BLaER1 treated with 17β-estradiol and CSF1 and Interleukin-3, amounts not matched to agents 10 nM and 100 nM (cell line): ENCODE measurements around the gene ORC6.
A peak's percentile ranks its signal among the peaks of the same experiment; 100 is the strongest.
"Not testable (repeated sequence)": the region's sequence is repeated elsewhere in the genome, so short reads cannot be mapped to it uniquely, and the experiment has no call there.

Experiments used
- H3K27ac ChIP-seq, 11 experiments: shearing (Covaris generic); formaldehyde crosslinking; 2 replicates each; pipeline ENCODE4 v1.8.1; 2022
- H3K27me3 ChIP-seq, 11 experiments: shearing (Covaris generic); formaldehyde crosslinking; 2 replicates each; pipeline ENCODE4 v1.8.1; 2022
- H3K36me3 ChIP-seq, 11 experiments: shearing (Covaris generic); formaldehyde crosslinking; 2 replicates each; pipeline ENCODE4 v1.8.1; 2022
- H3K4me1 ChIP-seq, 10 experiments: shearing (Covaris generic); formaldehyde crosslinking; 2 replicates each; pipeline ENCODE4 v1.8.1; 2022
- H3K4me2 ChIP-seq, 11 experiments: shearing (Covaris generic); formaldehyde crosslinking; 2 replicates each; pipeline ENCODE4 v1.8.1; 2022
- H3K4me3 ChIP-seq, 10 experiments: shearing (Covaris generic); formaldehyde crosslinking; 2 replicates each; pipeline ENCODE4 v1.8.1; 2022
- H3K9ac ChIP-seq, 11 experiments: shearing (Covaris generic); formaldehyde crosslinking; 2 replicates each; pipeline ENCODE4 v1.8.1; 2022
- H3K9me3 ChIP-seq, 11 experiments: shearing (Covaris generic); formaldehyde crosslinking; replicated peaks in 1 of 11; 2 replicates each; pipeline ENCODE4 v1.8.1; 2022
- H4K20me1 ChIP-seq, 11 experiments: shearing (Covaris generic); formaldehyde crosslinking; 2 replicates each; pipeline ENCODE4 v1.8.1; 2022
- Cebpa-rat ChIP-seq, 11 experiments: shearing (Covaris generic); IDR thresholded peaks; 2 replicates each; pipeline ENCODE4 v1.8.1; 2022

The ORC6 gene, protein sequence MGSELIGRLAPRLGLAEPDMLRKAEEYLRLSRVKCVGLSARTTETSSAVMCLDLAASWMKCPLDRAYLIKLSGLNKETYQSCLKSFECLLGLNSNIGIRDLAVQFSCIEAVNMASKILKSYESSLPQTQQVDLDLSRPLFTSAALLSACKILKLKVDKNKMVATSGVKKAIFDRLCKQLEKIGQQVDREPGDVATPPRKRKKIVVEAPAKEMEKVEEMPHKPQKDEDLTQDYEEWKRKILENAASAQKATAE

GRCh38 chr16:46689365-46690280 lies at the start of gene ORC6:
ORC6 (plus strand) TSS chr16:46689659; CDS start chr16:46689706, 47 bp downstream.
- H3K27ac ChIP-seq, result peak within 1 kb of the TSS; percentile 82 to 96 (median 91)

DNA sequence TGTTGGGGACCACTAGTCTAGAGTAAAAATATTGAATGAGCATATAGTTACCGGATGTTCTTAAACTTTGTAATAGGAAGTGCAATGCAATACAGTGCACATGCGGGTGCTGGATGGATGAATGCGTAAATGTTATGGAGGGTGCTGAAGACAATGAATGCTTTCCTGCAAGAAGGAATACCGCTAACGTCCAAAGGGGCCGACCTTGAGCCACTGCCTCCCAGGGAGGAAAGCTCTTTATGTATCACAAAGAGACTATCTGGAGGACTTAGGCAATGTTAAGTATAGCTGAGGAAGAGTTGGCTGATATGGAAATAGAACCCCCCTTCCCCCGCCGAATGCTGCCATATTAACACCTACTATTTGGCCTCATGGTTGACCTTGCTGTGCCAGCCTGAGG lies 40.8 kb upstream of the ORC6 start:
- no peaks in the 10 kb centered on the region for H4K20me1 ChIP-seq
- no peak overlapping the region for H3K4me2 ChIP-seq
- no peak overlapping the region for H3K27ac ChIP-seq
- no peak for TF ChIP-seq Cebpa-rat (IDR thresholded peaks at IDR 0.05)
- H3K4me1 ChIP-seq, result no peaks in the 10 kb centered on the region
- H3K9me3 ChIP-seq, result peaks cover 5 to 28% (median 18%) of the 10 kb centered on the region in 11 experiments; a peak in 18 of 22 replicates
- H3K27me3 ChIP-seq, result no peaks in the 10 kb centered on the region
- peaks cover 0 to 21% (median 7%) of the 10 kb centered on the region in 11 experiments; a peak in 8 of 22 replicates for H3K36me3 ChIP-seq
- H3K4me3 ChIP-seq, result no peak overlapping the region
- no peak overlapping the region for H3K9ac ChIP-seq

More at GRCh38 chr16:46689365-46690280, at the start of gene ORC6:
- no peaks in the 10 kb centered on the region for H3K27me3 ChIP-seq
- H3K9ac ChIP-seq, result peak within 1 kb of the TSS; percentile 86 to 96 (median 91)
- TF ChIP-seq Cebpa-rat (IDR thresholded peaks at IDR 0.05), result no peak
- H3K36me3 ChIP-seq, result peaks cover 0 to 31% (median 25%) of the 10 kb centered on the region in 11 experiments; a peak in 17 of 22 replicates
- peaks cover 30 to 57% (median 39%) of the 10 kb centered on the region in 10 experiments for H3K4me1 ChIP-seq
- no peaks in the 10 kb centered on the region for H3K9me3 ChIP-seq
- peaks cover 34 to 64% (median 54%) of the 10 kb centered on the region in 11 experiments for H4K20me1 ChIP-seq
- peak within 1 kb of the TSS; percentile 88 to 99 (median 94) for H3K4me2 ChIP-seq
- peak within 1 kb of the TSS; percentile 75 to 99 (median 90) for H3K4me3 ChIP-seq

DNA sequence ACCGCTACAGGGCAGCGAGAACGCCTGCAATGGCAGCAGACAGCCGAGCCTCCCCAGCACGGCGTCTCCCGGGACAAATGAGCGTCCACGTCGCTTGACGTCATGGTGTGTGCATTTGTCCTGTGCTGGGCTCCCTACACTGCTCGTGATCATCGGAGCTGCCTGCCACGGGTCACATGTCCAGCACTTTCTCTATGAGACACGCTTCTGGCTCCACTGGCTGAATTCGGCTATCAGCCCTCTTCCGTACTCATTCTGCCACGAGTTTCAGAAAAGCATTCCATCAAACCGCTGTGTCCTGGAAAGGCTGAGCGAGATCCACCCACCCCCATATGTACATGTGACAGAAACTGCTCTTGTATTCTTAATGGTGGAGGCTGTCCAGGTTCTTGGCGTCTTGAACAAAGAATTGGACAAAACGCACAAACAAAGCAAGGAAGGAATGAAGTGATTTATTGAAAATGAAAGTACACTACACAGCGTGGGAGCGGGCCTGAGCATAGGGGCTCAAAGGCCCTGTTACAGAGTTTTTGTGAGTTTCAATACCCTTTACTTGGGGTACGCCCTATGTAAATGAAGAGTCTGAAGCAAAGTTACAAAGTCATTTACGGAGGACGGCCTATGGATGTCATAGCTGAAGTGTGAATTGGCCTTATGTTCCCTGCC lies 39.7 kb upstream of the ORC6 start:
- Histone ChIP-seq H3K9me3 (peaks cover 12 to 26% (median 18%) of the 10 kb centered on the region in 11 experiments; a peak in 19 of 22 replicates), H3K4me1 (no peaks in the 10 kb centered on the region), H4K20me1 (no peaks in the 10 kb centered on the region), H3K27ac (no peak overlapping the region; a peak in 1 of 22 replicates), H3K4me3 (no peak overlapping the region), H3K36me3 (peaks cover 4 to 27% (median 12%) of the 10 kb centered on the region in 11 experiments; a peak in 17 of 22 replicates), H3K4me2 (no peak overlapping the region), H3K9ac (no peak overlapping the region), H3K27me3 (no peaks in the 10 kb centered on the region)
- no peak for TF ChIP-seq Cebpa-rat (IDR thresholded peaks at IDR 0.05)

DNA sequence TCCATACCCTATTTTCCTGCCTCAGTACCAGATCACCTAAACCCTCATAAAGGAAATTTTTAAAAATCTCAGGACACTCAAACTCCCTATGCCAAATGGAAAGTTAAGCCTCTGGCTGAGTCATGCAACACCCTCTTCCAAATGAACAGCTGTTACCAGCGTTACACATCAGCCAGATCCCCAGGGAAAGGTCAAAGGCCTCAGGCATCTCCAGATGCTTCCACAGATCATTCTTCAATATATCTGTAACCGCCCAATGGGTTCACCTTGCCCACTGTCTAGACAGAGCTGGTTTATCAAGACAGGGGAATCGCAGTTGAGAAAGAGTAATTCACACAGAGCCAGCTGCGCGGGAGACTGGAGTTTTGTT lies 39.2 kb upstream of the ORC6 start:
- Histone ChIP-seq H4K20me1 (no peaks in the 10 kb centered on the region), H3K27ac (peak overlapping the region in 1 of 11 experiments; percentile 22; a peak in 2 of 22 replicates), H3K9me3 (peaks cover 9 to 26% (median 21%) of the 10 kb centered on the region in 11 experiments; a peak in 18 of 22 replicates), H3K4me1 (no peaks in the 10 kb centered on the region), H3K27me3 (no peaks in the 10 kb centered on the region), H3K9ac (no peak overlapping the region), H3K4me2 (peak overlapping the region in 1 of 11 experiments; percentile 10; a peak in 1 of 22 replicates), H3K36me3 (peaks cover 7 to 32% (median 15%) of the 10 kb centered on the region in 11 experiments; a peak in 20 of 22 replicates), H3K4me3 (no peak overlapping the region)
- TF ChIP-seq Cebpa-rat (IDR thresholded peaks at IDR 0.05), result no peak

DNA sequence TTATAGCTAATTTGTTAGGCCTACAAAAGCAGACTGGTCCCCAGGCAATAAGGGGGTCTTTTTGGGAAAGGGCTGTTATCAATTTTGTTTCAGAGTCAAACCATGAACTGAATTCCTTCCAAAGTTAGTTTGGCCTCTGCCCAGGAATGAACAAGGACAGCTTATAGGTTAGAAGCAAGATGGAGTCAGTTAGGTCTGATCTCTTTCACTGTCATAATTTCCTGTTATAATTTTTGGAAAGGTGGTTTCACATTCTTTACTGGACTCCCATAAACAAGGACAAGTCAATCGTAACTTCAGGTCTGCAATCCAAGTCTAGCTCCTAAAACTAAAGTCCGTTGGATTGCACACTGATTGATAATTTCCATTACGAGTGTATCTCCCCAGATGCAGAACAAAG lies 38.2 kb upstream of the ORC6 start:
- H3K4me1 ChIP-seq, result no peaks in the 10 kb centered on the region
- no peak for TF ChIP-seq Cebpa-rat (IDR thresholded peaks at IDR 0.05)
- no peak overlapping the region for H3K4me2 ChIP-seq
- H3K4me3 ChIP-seq, result no peak overlapping the region
- no peak overlapping the region; a peak in 1 of 22 replicates for H3K27ac ChIP-seq
- H3K27me3 ChIP-seq, result no peaks in the 10 kb centered on the region
- H3K36me3 ChIP-seq, result peaks cover 18 to 43% (median 25%) of the 10 kb centered on the region in 11 experiments
- H3K9me3 ChIP-seq, result peaks cover 0 to 18% (median 13%) of the 10 kb centered on the region in 11 experiments; a peak in 15 of 22 replicates
- H4K20me1 ChIP-seq, result no peaks in the 10 kb centered on the region
- H3K9ac ChIP-seq, result no peak overlapping the region

DNA sequence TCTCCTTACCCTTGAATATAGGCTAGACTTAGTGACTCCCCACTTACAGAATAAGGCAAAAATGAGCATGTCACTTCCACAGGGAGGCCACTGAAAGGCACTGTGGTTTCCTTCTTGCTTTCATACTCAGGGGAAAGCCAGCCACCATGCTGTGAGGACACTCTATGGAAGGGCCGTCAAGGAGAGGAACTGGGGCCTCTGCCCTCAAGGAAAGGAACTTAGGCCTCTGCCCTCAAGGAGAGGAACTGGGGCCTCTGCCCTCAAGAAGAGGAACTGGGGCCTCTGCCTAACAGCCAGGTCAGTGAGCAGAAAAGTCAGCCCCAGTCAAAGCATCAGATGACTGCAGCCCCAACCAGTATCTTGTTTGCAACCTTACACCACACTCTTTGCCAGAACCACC lies 30.5 kb upstream of the ORC6 start:
- H3K9ac ChIP-seq, result peak overlapping the region in 2 of 11 experiments; percentile 5; a peak in 1 of 22 replicates
- peaks cover 61 to 99% (median 91%) of the 10 kb centered on the region in 11 experiments for H3K36me3 ChIP-seq
- H3K4me3 ChIP-seq, result no peak overlapping the region
- H3K27me3 ChIP-seq, result no peaks in the 10 kb centered on the region
- H3K9me3 ChIP-seq, result peaks cover 0 to 18% (median 11%) of the 10 kb centered on the region in 11 experiments; a peak in 14 of 22 replicates
- peaks cover 0 to 5% (median 0%) of the 10 kb centered on the region in 11 experiments; a peak in 4 of 22 replicates for H4K20me1 ChIP-seq
- peak overlapping the region in 6 of 11 experiments; percentile 26 to 62 (median 46); a peak in 10 of 22 replicates for H3K27ac ChIP-seq
- TF ChIP-seq Cebpa-rat (IDR thresholded peaks at IDR 0.05), result no peak
- peaks cover 8 to 34% (median 15%) of the 10 kb centered on the region in 10 experiments for H3K4me1 ChIP-seq
- peak overlapping the region; percentile 11 to 79 (median 29); a peak in 17 of 22 replicates for H3K4me2 ChIP-seq

DNA sequence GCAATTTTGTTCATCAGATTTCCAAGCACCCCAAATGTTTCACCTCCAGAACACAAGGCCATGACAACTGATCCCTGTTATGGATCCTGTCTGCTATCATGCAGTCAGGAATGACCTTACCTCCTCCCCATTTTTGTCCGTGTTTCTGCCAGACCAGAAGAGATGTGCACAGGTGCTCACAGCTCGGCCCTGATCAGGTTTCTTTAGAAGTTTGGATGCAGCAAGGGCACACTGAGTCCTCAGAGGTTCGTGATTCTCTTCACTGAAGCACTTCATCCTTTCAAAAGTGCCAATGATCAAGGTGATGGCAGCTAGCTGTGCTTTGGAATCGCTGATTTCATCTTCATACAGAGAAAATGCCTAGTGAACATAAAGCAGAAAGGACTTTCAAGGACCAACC lies 27.3 kb upstream of the ORC6 start:
- H3K4me2 ChIP-seq, result no peak overlapping the region
- peaks cover 8 to 39% (median 15%) of the 10 kb centered on the region in 10 experiments for H3K4me1 ChIP-seq
- no peaks in the 10 kb centered on the region for H3K27me3 ChIP-seq
- no peaks in the 10 kb centered on the region for H3K9me3 ChIP-seq
- no peak for TF ChIP-seq Cebpa-rat (IDR thresholded peaks at IDR 0.05)
- H3K27ac ChIP-seq, result no peak overlapping the region
- H4K20me1 ChIP-seq, result peaks cover 0 to 13% (median 0%) of the 10 kb centered on the region in 11 experiments; a peak in 5 of 22 replicates
- H3K9ac ChIP-seq, result no peak overlapping the region
- no peak overlapping the region for H3K4me3 ChIP-seq
- peaks cover 82 to 100% (median 96%) of the 10 kb centered on the region in 11 experiments for H3K36me3 ChIP-seq

- no peak overlapping the region for H3K27ac ChIP-seq
- H3K4me1 ChIP-seq, result no peaks in the 10 kb centered on the region
- H3K4me3 ChIP-seq, result no peak overlapping the region
- peaks cover 0 to 68% (median 6%) of the 10 kb centered on the region in 11 experiments; a peak in 7 of 22 replicates for H4K20me1 ChIP-seq
- no peak overlapping the region for H3K4me2 ChIP-seq
- no peaks in the 10 kb centered on the region for H3K27me3 ChIP-seq
- peaks cover 96 to 100% (median 99%) of the 10 kb centered on the region in 11 experiments for H3K36me3 ChIP-seq
- no peaks in the 10 kb centered on the region for H3K9me3 ChIP-seq
- 0 out of 22 replicates have a peak overlapping the region, but pooled peaks of 1 of the 11 experiments have one; percentile 33 for H3K9ac ChIP-seq
- no peak for TF ChIP-seq Cebpa-rat (IDR thresholded peaks at IDR 0.05)
These were observed 16.0 kb upstream of the ORC6 start for GRCh38 chr16:46673320-46674013.

DNA sequence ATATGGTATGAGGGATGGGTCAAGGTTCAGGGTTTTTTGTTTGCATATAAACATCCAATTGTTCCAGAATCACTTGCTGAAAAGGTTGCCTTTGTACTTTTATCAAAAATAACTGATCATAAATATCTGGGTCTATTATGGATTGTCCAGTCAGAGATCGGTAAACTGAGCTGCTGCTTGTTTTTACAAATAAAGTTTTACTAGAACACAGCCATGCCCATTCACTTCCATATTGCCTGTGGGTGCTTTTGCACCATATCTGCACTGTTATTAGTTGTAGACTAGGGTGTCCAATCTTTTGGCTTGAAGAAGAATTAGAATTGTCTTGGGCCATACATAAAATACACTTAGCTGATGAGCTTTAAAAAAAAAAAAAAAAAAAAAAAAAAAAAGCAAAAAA lies 11.5 kb upstream of the ORC6 start:
- H3K9ac ChIP-seq, H3K27me3 ChIP-seq, H3K4me2 ChIP-seq, H3K4me3 ChIP-seq, H3K9me3 ChIP-seq, H3K4me1 ChIP-seq, H3K27ac ChIP-seq: not testable (repeated sequence)
- H4K20me1 ChIP-seq, result peaks cover 0 to 69% (median 15%) of the 10 kb centered on the region in 11 experiments; a peak in 14 of 22 replicates
- H3K36me3 ChIP-seq, result peaks cover 84 to 99% (median 92%) of the 10 kb centered on the region in 11 experiments

DNA sequence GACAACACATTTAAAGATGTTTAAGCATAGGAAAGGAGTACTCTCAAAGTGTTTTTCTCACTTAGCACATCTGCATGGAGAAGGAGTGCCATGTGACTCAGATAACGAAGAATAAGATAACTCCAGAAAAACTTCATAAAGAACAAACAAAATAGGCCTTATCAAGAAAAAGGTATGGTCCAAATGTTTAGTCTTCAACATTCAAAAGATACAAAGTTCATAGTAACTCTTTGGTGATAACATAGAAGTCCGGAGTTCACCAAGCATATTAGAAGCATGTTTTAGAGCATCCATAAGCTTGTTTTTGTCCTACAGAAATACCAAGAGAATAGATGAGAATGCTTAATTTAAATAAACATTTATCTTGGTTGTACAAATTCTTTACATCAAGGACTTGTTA lies 7.6 kb upstream of the ORC6 start:
- H3K9me3 ChIP-seq, result not testable (repeated sequence)
- Histone ChIP-seq H3K4me1 (peaks cover 3 to 46% (median 5%) of the 10 kb centered on the region in 10 experiments), H3K36me3 (peaks cover 51 to 72% (median 60%) of the 10 kb centered on the region in 11 experiments)

More for the DNA sequence above, 7.6 kb upstream of the ORC6 start:
- H3K4me2 ChIP-seq, H3K27me3 ChIP-seq, H3K4me3 ChIP-seq, H3K9ac ChIP-seq, H3K27ac ChIP-seq: not testable (repeated sequence)
- H4K20me1 ChIP-seq, result peaks cover 34 to 87% (median 48%) of the 10 kb centered on the region in 11 experiments
